GM12874 (cell line): ENCODE results near the gene OR13A1.

ENCODE experiments used
- TF ChIP-seq, protein P1 (sequence below): IDR thresholded peaks from 2 replicates; pipeline ENCODE4 v1.5.1; 2011; ENCODE audit warnings: low read depth, mild to moderate bottlenecking, control low read depth, low read length, moderate library complexity; ENCODE audit not compliant: insufficient read depth

The OR13A1 gene, protein sequence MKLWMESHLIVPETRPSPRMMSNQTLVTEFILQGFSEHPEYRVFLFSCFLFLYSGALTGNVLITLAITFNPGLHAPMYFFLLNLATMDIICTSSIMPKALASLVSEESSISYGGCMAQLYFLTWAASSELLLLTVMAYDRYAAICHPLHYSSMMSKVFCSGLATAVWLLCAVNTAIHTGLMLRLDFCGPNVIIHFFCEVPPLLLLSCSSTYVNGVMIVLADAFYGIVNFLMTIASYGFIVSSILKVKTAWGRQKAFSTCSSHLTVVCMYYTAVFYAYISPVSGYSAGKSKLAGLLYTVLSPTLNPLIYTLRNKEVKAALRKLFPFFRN

DNA sequence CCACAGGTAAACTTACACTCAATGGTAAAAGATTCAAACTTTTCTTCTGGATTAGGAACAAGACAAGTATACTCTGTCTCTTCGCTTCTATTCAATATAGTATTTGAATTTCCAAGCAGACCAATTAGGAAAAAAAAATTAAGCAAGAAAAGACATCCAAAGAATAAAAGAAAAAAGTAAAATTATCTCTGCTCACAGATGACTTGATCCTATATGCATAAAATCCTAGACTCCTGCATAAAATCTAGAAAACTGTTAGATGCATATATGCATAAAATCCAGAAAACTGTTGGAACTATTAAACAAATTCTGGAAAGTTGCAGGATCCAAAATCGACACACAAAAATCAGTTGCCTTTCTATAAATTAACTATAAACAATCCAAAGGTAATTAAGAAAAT, at the start of gene OR13A1:
Gene OR13A1 (minus strand): TSS at position 101 of the 400 bp plus-strand sequence. CDS start 11,186 bp downstream, outside the sequence.
- TF ChIP-seq, protein P1, sequence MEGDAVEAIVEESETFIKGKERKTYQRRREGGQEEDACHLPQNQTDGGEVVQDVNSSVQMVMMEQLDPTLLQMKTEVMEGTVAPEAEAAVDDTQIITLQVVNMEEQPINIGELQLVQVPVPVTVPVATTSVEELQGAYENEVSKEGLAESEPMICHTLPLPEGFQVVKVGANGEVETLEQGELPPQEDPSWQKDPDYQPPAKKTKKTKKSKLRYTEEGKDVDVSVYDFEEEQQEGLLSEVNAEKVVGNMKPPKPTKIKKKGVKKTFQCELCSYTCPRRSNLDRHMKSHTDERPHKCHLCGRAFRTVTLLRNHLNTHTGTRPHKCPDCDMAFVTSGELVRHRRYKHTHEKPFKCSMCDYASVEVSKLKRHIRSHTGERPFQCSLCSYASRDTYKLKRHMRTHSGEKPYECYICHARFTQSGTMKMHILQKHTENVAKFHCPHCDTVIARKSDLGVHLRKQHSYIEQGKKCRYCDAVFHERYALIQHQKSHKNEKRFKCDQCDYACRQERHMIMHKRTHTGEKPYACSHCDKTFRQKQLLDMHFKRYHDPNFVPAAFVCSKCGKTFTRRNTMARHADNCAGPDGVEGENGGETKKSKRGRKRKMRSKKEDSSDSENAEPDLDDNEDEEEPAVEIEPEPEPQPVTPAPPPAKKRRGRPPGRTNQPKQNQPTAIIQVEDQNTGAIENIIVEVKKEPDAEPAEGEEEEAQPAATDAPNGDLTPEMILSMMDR, result no peak

DNA sequence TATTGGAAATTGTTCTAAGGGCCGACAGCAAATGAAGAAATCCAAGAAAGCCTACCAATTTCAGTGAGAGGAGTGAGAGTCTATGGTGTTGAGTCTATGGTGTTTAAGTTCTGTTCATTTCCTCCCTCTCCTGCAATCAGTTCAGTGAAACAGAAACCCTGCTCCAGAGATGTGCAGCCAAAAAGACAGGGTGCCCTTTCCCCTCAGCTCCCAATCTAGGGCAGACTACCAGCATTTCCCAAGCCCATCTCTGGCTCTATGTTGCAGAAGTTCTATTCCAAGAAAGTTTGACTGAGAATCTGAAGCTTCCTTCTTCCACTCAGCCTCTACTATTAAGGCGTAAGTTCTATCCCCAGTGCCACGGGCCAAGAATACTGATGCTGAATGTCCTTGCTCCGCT, 40.1 kb upstream of the OR13A1 start:
- TF ChIP-seq, protein P1, result no peak

- TF ChIP-seq, protein P1, result no peak
These were observed 38.9 kb upstream of the OR13A1 start for GRCh38 chr10:45354261-45354660.

- TF ChIP-seq, protein P1, result no peak
These were observed 37.8 kb upstream of the OR13A1 start for GRCh38 chr10:45353186-45353585.

GRCh38 chr10:45339894-45340293, 24.5 kb upstream of the OR13A1 start:
- TF ChIP-seq, protein P1, result no peak

- TF ChIP-seq, protein P1, result no peak
These were observed 9.7 kb upstream of the OR13A1 start for GRCh38 chr10:45325116-45325515.

DNA sequence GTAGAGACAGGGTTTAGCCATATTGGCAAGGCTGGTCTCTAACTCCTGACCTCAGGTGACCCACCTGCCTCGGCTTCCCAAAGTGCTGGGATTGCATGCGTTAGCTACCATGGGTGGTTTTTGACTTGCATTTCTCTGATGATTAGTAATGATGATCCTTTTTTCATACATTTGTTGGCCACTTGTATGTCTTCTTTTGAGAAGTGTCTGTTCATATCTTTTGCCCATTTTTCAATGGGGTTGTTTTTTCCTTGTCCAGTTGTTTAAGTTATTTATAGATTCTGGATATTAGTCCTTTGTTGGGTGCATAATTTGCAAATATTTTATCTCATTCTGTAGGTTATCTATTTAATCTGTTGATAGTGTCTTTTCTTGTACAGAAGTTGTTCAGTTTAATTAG, 4.3 kb upstream of the OR13A1 start:
- TF ChIP-seq, protein P1, result no peak
